Measurements from ENCODE around the gene RNF144A.

- TF ChIP-seq CTCF (IDR thresholded peaks at IDR 0.05) (no peak), POLR2A (IDR thresholded peaks at IDR 0.05) (no peak)
Observed at GRCh38 chr2:6924101-6924923, 7.1 kb downstream of the RNF144A start.

Measured in right lobe of liver (tissue), 4 donors.